Measurements from ENCODE around the gene NFATC4. TPM values are rescaled to one million over a fixed set of nuclear protein-coding genes. Genes with fewer than 3 reads are reported as not detected.
A peak's percentile ranks its signal among the peaks of the same experiment; 100 is the strongest.

The NFATC4 gene
- total RNA-seq, 1 experiment from 2014 or later: 7.6 TPM

DNA sequence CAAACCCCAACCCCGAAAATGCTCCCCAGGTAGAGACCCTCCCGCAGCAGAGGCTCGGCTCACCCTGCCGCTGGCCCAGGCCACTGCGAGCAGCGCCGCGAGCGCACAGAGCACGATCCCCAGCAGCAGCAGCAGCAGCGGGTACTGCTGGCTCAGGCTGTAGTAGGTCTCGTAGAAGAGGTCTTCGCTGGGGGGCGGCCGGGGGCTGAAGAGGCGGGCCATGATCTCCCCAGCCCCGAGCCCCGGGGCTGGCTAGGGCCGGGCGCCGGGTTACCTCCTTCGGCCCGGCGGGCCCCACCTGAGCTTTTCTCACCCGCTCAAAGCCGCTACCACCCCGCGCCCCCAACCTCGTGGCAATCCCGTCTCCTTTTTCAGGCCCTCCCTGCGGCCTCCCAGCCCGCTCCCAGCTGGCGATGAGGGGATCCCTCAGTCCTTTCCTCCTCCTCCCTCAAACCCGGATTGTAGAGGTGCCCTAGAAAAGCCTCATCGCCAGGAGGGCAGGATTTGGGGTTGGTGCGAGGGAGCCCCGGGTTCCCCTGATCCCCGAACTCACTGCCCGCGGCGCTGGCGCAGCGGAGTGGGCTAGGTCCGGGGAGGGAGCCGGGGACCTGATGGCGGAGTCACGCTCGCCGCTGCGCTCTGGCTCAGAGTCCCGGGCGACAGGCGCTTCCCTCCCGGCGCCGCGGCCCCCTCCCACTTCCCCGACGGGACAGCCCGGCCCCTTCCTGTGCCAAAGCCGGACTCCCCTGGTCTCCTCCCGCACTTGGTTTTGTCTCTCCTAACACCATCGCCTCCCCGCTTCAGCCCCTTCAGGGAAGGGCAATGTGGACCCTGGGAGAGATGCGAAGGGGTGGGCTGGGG, 33.3 kb upstream of the NFATC4 start, which contains the start of gene ADCY4:
ADCY4 (minus strand) TSS at position 641 of the 861 bp plus-strand sequence; CDS start at position 222, 419 bp downstream.
- no peaks in the 10 kb centered on the region for H4K20me1 ChIP-seq (ENCODE audit: insufficient read depth)
- ChIA-PET RAD21 (ENCODE audit: low non-redundant PET in 1 of 2, low total read pairs in 2 of 2, uncharacterized antibody in 2 of 2, unreplicated experiment in 2 of 2) (interaction anchor here in 1 of 2 experiments (1.1 kb wide), 1 partner anchor 32 kb away, joined by 3 read pairs; no protein-coding TSS in a partner anchor), POLR2A (interaction anchor here (4.2 kb wide), 1 partner anchor 96 kb away, joined by 38 read pairs; the partner anchor contains the start of genes CBLN3 and KHNYN), CTCF (interaction anchor here (1.4 to 6.3 kb wide), 5 partner anchors 11 to 96 kb away, joined by 4 to 162 read pairs (median 17); partner anchors contain the start of genes CBLN3, DHRS1, KHNYN and NOP9)
- H3K9me3 ChIP-seq (ENCODE audit: control insufficient read depth in 1 of 2, insufficient read depth in 1 of 2, low read depth in 1 of 2, low read length in 2 of 2): no peaks in the 10 kb centered on the region
- no peaks in the 10 kb centered on the region for H3K36me3 ChIP-seq (ENCODE audit: control insufficient read depth in 1 of 2, insufficient read depth in 2 of 2, low read length in 2 of 2)
- intact Hi-C loops (cut with micrococcal nuclease): no loop called here
- peak within 1 kb of the TSS; percentile 96 for H2AFZ ChIP-seq (ENCODE audit: low read depth, low read length, poor library complexity, severe bottlenecking)
- no peaks in the 10 kb centered on the region for H3K27me3 ChIP-seq (ENCODE audit: insufficient read depth, low read length)
- DNase-seq (ENCODE audit: low read depth, low spot score) (no peak), ATAC-seq (no peak)
- H3K27ac ChIP-seq (ENCODE audit: low read depth, low read length): peak within 1 kb of the TSS; percentile 26; the same call in 1 of the 2 replicates
- H3K4me3 ChIP-seq (replicated peaks in 1 of 2; ENCODE audit: low read depth in 1 of 2, low read length in 2 of 2): peak within 1 kb of the TSS; percentile 28 to 49
- BruUV-seq (replicated peaks): no TSS peak
- peak within 1 kb of the TSS; percentile 39; the same call in 1 of the 2 replicates for H3K9ac ChIP-seq (ENCODE audit: low read length)
- no peaks in the 10 kb centered on the region for H3K9me2 ChIP-seq (ENCODE audit: insufficient read depth)
- H3K79me2 ChIP-seq (ENCODE audit: insufficient read depth, low read length): no peaks in the 10 kb centered on the region
- peak within 1 kb of the TSS; percentile 84 for H3K4me2 ChIP-seq (ENCODE audit: low read length)
- TF ChIP-seq TCF7L2 (IDR thresholded peaks at IDR 0.05; ENCODE audit: borderline replicate concordance, extremely low read depth, insufficient read depth, insufficient read length) (no peak), EZH2 (IDR thresholded peaks at IDR 0.05) (no peak), EGR1 (IDR thresholded peaks at IDR 0.05; ENCODE audit: low read depth) (no peak), SRF (IDR thresholded peaks at IDR 0.05; ENCODE audit: low read depth) (no peak), ZFX (IDR thresholded peaks at IDR 0.05) (no peak), CBX3 (IDR thresholded peaks at IDR 0.05; ENCODE audit: low read depth) (no peak), JUND (IDR thresholded peaks at IDR 0.05) (no peak), RAD21 (IDR thresholded peaks at IDR 0.05; ENCODE audit: low read depth) (no peak)
- TF ChIP-seq, protein P1, sequence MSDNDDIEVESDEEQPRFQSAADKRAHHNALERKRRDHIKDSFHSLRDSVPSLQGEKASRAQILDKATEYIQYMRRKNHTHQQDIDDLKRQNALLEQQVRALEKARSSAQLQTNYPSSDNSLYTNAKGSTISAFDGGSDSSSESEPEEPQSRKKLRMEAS (IDR thresholded peaks at IDR 0.05): no peak
- H3K4me1 ChIP-seq (ENCODE audit: control insufficient read depth in 1 of 2, insufficient read depth in 2 of 2, low read length in 2 of 2): peaks cover 4 to 12% of the 10 kb centered on the region in 2 experiments
